ENCODE measurements around the gene TSSK2.

DNA sequence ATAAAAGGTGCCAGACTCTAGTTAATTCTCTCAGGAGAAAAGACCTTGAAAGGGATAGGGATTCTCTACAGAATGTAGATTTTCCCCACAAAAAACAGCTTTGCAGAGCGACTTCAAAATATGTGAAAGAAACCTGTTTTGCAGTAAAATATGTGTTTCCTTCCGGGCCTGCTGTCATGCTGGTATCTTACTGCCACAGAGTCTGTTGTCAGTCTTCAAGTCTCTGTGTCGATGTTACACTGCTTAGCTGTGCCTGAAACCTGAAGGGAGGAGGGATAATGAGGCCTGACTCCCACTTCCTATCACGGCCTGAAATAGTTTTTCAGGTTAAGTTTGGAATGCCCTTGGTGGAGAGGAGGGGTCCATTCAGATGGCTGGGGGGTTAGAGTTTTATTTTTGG is 7.2 kb upstream of the TSSK2 start:
- TF ChIP-seq, protein P1, sequence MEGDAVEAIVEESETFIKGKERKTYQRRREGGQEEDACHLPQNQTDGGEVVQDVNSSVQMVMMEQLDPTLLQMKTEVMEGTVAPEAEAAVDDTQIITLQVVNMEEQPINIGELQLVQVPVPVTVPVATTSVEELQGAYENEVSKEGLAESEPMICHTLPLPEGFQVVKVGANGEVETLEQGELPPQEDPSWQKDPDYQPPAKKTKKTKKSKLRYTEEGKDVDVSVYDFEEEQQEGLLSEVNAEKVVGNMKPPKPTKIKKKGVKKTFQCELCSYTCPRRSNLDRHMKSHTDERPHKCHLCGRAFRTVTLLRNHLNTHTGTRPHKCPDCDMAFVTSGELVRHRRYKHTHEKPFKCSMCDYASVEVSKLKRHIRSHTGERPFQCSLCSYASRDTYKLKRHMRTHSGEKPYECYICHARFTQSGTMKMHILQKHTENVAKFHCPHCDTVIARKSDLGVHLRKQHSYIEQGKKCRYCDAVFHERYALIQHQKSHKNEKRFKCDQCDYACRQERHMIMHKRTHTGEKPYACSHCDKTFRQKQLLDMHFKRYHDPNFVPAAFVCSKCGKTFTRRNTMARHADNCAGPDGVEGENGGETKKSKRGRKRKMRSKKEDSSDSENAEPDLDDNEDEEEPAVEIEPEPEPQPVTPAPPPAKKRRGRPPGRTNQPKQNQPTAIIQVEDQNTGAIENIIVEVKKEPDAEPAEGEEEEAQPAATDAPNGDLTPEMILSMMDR (conservative IDR thresholded peaks at IDR 0.05 in 1 of 2, IDR thresholded peaks at IDR 0.05 in 1 of 2; ENCODE audit: extremely low read depth in 1 of 2, insufficient read depth in 1 of 2, low read depth in 1 of 2, low read length in 2 of 2) = no peak
- TF ChIP-seq EZH2 (IDR thresholded peaks at IDR 0.05; ENCODE audit: borderline replicate concordance, low read length) = no peak
